Fibroblast of lung (primary cell): ENCODE results near the gene GPD1.

ENCODE experiments used
- EZH2 ChIP-seq: IDR thresholded peaks from 2 replicates; pipeline ENCODE4 v1.5.1; 2012; ENCODE audit warnings: low read length, control low read depth, mild to moderate bottlenecking; ENCODE audit errors: missing control alignments
- TF ChIP-seq, protein P1 (sequence below), 2 donors: IDR thresholded peaks in 1 of 2; conservative IDR thresholded peaks in 1 of 2; 1 replicate in 1 of 2; 2 replicates in 1 of 2; pipeline ENCODE4 v1.5.1; 2011 to 2012; ENCODE audit warnings: low read length in 2 of 2, control low read depth in 1 of 2, inconsistent platforms in 1 of 2, low read depth in 1 of 2, mild to moderate bottlenecking in 1 of 2

- TF ChIP-seq, protein P1, sequence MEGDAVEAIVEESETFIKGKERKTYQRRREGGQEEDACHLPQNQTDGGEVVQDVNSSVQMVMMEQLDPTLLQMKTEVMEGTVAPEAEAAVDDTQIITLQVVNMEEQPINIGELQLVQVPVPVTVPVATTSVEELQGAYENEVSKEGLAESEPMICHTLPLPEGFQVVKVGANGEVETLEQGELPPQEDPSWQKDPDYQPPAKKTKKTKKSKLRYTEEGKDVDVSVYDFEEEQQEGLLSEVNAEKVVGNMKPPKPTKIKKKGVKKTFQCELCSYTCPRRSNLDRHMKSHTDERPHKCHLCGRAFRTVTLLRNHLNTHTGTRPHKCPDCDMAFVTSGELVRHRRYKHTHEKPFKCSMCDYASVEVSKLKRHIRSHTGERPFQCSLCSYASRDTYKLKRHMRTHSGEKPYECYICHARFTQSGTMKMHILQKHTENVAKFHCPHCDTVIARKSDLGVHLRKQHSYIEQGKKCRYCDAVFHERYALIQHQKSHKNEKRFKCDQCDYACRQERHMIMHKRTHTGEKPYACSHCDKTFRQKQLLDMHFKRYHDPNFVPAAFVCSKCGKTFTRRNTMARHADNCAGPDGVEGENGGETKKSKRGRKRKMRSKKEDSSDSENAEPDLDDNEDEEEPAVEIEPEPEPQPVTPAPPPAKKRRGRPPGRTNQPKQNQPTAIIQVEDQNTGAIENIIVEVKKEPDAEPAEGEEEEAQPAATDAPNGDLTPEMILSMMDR (conservative IDR thresholded peaks at IDR 0.05 in 1 of 2, IDR thresholded peaks at IDR 0.05 in 1 of 2; ENCODE audit: low read depth in 1 of 2, low read length in 2 of 2) = no peak
- no peak for TF ChIP-seq EZH2
Observed at GRCh38 chr12:50060120-50060468, 43.7 kb upstream of the GPD1 start.
